ENCODE measurements around the gene ANO6. TPM values are rescaled to one million over a fixed set of nuclear protein-coding genes. Genes with fewer than 3 reads are reported as not detected.

The ANO6 gene
- total and polyA plus RNA-seq, 2 of the 4 experiments (the other 2 are of a cell fraction) = 21.6 to 41.0 TPM

- dilution Hi-C loops (cut with HindIII; ENCODE audit: low sequenced_read_pairs, unreplicated experiment) = no loop called here
- DNase-seq (no peak), ATAC-seq (ENCODE audit: low read depth) (no peak)
- CTCF ChIA-PET = interaction anchor here (0.5 to 1.3 kb wide), 4 partner anchors 37 to 701 kb away, joined by 3 read pairs; no protein-coding TSS in a partner anchor
- Histone ChIP-seq H3K27ac (ENCODE audit: insufficient read depth, low read length) (peak overlapping the region; percentile 77), H2BK15ac (ENCODE audit: low read depth, low read length) (no peak overlapping the region; the same call in 2 of the 3 replicates), H2AK9ac (replicated peaks; ENCODE audit: low read depth, low read length, poor library complexity) (peak overlapping the region; percentile 82), H3K14ac (replicated peaks; ENCODE audit: low read depth, low read length) (peak overlapping the region; percentile 96), H4K5ac (ENCODE audit: low read depth, low read length) (peak overlapping the region; percentile 49; the same call in 1 of the 2 replicates), H3K27me3 (ENCODE audit: control insufficient read depth, insufficient read depth, low read length) (no peaks in the 10 kb centered on the region), H3K4ac (ENCODE audit: low read depth, low read length) (peak overlapping the region; percentile 85), H3K9me3 (ENCODE audit: control insufficient read depth, insufficient read depth, low read length) (no peaks in the 10 kb centered on the region), H3K4me1 (ENCODE audit: control insufficient read depth, insufficient read depth, low read length) (peaks cover 4% of the 10 kb centered on the region; the same call in 1 of the 2 replicates), H2AK5ac (ENCODE audit: low read depth, low read length) (no peak overlapping the region; the same call in 1 of the 2 replicates), H3K23ac (ENCODE audit: low read depth, low read length) (peak overlapping the region; percentile 92), H3K56ac (ENCODE audit: extremely low read depth, insufficient read depth, low read length) (peak overlapping the region; percentile 92), H3K9me1 (ENCODE audit: insufficient read depth, low read length) (no peaks in the 10 kb centered on the region), H3K4me3 (ENCODE audit: insufficient read depth, low read depth, low read length) (peak overlapping the region; percentile 60), H3K79me1 (ENCODE audit: low read depth in 1 of 2, low read length in 2 of 2) (peaks cover 9 to 30% of the 10 kb centered on the region in 2 experiments), H3K18ac (ENCODE audit: low read depth, low read length) (peak overlapping the region; percentile 7), H4K20me1 (ENCODE audit: insufficient read depth, low read length) (peaks cover 15% of the 10 kb centered on the region; the same call in 1 of the 2 replicates), H4K91ac (ENCODE audit: insufficient read depth, low read depth, low read length) (peak overlapping the region; percentile 74), H3K9ac (ENCODE audit: low read depth, low read length) (peak overlapping the region; percentile 88), H2AFZ (replicated peaks; ENCODE audit: low read length, poor library complexity) (peak overlapping the region; percentile 88), H2BK120ac (ENCODE audit: low read depth, low read length) (peak overlapping the region; percentile 73), H3K36me3 (ENCODE audit: control insufficient read depth, insufficient read depth, low read length) (no peaks in the 10 kb centered on the region), H2BK20ac (ENCODE audit: low read depth, low read length) (no peak overlapping the region), H4K8ac (ENCODE audit: low read depth in 2 of 2, low read length in 2 of 2) (peak overlapping the region; percentile 34 to 72; a peak in 3 of 4 replicates), H3K4me2 (ENCODE audit: low read depth, low read length) (peak overlapping the region; percentile 90), H2BK5ac (ENCODE audit: low read depth, low read length, poor library complexity, severe bottlenecking) (peak overlapping the region; percentile 66)
- WGBS, 2 experiments (ENCODE audit: extremely low coverage in 2 of 2, insufficient read length in 1 of 2) = 0% methylated on average over 4 of the region's 9 CpGs; no CpG with 5 or more reads in 1 of the 2 experiments
- intact Hi-C loops (cut with micrococcal nuclease) = loop anchor here (1.0 to 2.0 kb wide), 4 partner anchors 16 to 512 kb away; partner anchors contain the start of gene ARID2
- POLR2A ChIA-PET (ENCODE audit: unreplicated experiment) = interaction anchor here (0.8 kb wide), 1 partner anchor 131 kb away, joined by 4 read pairs; no protein-coding TSS in a partner anchor
- no TSS peak for BruUV-seq (replicated peaks)
- in situ Hi-C loops (cut with MboI; ENCODE audit: low sequenced_read_pairs) = no loop called here
- TF ChIP-seq RFX5 (IDR thresholded peaks at IDR 0.05; ENCODE audit: low read depth, low read length) = no peak
- no peak for TF ChIP-seq NFE2L2 (IDR thresholded peaks at IDR 0.05; ENCODE audit: low read depth, low read length)
- no peak for TF ChIP-seq RCOR1 (IDR thresholded peaks at IDR 0.05; ENCODE audit: insufficient replicate concordance, low read length)
- no peak for TF ChIP-seq POLR2A (IDR thresholded peaks at IDR 0.05; ENCODE audit: low read depth, low read length)
- TF ChIP-seq RAD21 (IDR thresholded peaks at IDR 0.05; ENCODE audit: low read length) = no peak
- TF ChIP-seq CEBPB (IDR thresholded peaks at IDR 0.05; ENCODE audit: low read depth, low read length) = no peak
- no peak for TF ChIP-seq BHLHE40 (IDR thresholded peaks at IDR 0.05; ENCODE audit: low read depth, low read length)
- TF ChIP-seq MAZ (IDR thresholded peaks at IDR 0.05; ENCODE audit: borderline replicate concordance, low read depth, low read length) = no peak
- no peak for TF ChIP-seq FOS (IDR thresholded peaks at IDR 0.05; ENCODE audit: low read depth, low read length)
- TF ChIP-seq, protein P1, sequence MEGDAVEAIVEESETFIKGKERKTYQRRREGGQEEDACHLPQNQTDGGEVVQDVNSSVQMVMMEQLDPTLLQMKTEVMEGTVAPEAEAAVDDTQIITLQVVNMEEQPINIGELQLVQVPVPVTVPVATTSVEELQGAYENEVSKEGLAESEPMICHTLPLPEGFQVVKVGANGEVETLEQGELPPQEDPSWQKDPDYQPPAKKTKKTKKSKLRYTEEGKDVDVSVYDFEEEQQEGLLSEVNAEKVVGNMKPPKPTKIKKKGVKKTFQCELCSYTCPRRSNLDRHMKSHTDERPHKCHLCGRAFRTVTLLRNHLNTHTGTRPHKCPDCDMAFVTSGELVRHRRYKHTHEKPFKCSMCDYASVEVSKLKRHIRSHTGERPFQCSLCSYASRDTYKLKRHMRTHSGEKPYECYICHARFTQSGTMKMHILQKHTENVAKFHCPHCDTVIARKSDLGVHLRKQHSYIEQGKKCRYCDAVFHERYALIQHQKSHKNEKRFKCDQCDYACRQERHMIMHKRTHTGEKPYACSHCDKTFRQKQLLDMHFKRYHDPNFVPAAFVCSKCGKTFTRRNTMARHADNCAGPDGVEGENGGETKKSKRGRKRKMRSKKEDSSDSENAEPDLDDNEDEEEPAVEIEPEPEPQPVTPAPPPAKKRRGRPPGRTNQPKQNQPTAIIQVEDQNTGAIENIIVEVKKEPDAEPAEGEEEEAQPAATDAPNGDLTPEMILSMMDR (conservative IDR thresholded peaks at IDR 0.05; ENCODE audit: low read depth, low read length) = no peak
- TF ChIP-seq USF2 (IDR thresholded peaks at IDR 0.05; ENCODE audit: low read depth, low read length) = no peak
- TF ChIP-seq MXI1 (IDR thresholded peaks at IDR 0.05; ENCODE audit: borderline replicate concordance, low read depth, low read length) = no peak
- TF ChIP-seq, protein P2, sequence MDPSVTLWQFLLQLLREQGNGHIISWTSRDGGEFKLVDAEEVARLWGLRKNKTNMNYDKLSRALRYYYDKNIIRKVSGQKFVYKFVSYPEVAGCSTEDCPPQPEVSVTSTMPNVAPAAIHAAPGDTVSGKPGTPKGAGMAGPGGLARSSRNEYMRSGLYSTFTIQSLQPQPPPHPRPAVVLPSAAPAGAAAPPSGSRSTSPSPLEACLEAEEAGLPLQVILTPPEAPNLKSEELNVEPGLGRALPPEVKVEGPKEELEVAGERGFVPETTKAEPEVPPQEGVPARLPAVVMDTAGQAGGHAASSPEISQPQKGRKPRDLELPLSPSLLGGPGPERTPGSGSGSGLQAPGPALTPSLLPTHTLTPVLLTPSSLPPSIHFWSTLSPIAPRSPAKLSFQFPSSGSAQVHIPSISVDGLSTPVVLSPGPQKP (IDR thresholded peaks at IDR 0.05; ENCODE audit: borderline replicate concordance, low read depth, low read length) = no peak
- no peak for TF ChIP-seq SMC3 (IDR thresholded peaks at IDR 0.05; ENCODE audit: low read depth, low read length)
- no peak; the same call in 1 of the 2 replicates for TF ChIP-seq CHD1 (IDR thresholded peaks at IDR 0.05; ENCODE audit: low read depth, low read length)
These were observed 1.1 kb downstream of the ANO6 start for GRCh38 chr12:45216983-45217485.

Data from IMR-90 (cell line).